ENCODE data around the gene C1GALT1C1L. TPM values are rescaled to one million over a fixed set of nuclear protein-coding genes. Genes with fewer than 3 reads are reported as not detected.

Gene C1GALT1C1L
- 1.7 to 2.3 TPM (median 2.1 TPM) in 5 replicates for total RNA-seq (2022; extraction: Qiagen RNA extraction; ENCODE audit: low read depth)

GRCh38 chr2:43676322-43677050 lies at the start of gene C1GALT1C1L:
C1GALT1C1L (minus strand) TSS chr2:43676429; CDS start chr2:43676322, 107 bp downstream.

GRCh38 chr2:43637030-43637803 lies 39.0 kb downstream of the C1GALT1C1L start, which contains the start of gene PLEKHH2:
PLEKHH2 (plus strand) TSS chr2:43637260; CDS start chr2:43644674, 7,414 bp downstream.

Other genes starting within 250 kb of the C1GALT1C1L start
- gene THADA, start 80.4 kb downstream of the C1GALT1C1L start, total RNA-seq (2022; extraction: Qiagen RNA extraction; ENCODE audit: low read depth): 18.8 to 28.2 TPM (median 26.4 TPM) in 5 replicates
- gene PLEKHH2, start 39.2 kb downstream of the C1GALT1C1L start, total RNA-seq (2022; extraction: Qiagen RNA extraction; ENCODE audit: low read depth): 0.90 to 1.5 TPM (median 0.94 TPM) in 5 replicates
- 12.0 to 14.2 TPM (median 13.8 TPM) in 5 replicates for gene DYNC2LI1, start 97.6 kb upstream of the C1GALT1C1L start, total RNA-seq (2022; extraction: Qiagen RNA extraction; ENCODE audit: low read depth)
- not detected in 5 replicates for gene ABCG5, start 162.4 kb upstream of the C1GALT1C1L start, total RNA-seq (2022; extraction: Qiagen RNA extraction; ENCODE audit: low read depth)
- not detected in 5 replicates for gene ABCG8, start 162.5 kb upstream of the C1GALT1C1L start, total RNA-seq (2022; extraction: Qiagen RNA extraction; ENCODE audit: low read depth)